ENCODE results near the gene PICALM.
A peak's percentile ranks its signal among the peaks of the same experiment; 100 is the strongest.
"Not testable (repeated sequence)": the region's sequence is repeated elsewhere in the genome, so short reads cannot be mapped to it uniquely, and the experiment has no call there.

The PICALM gene

DNA sequence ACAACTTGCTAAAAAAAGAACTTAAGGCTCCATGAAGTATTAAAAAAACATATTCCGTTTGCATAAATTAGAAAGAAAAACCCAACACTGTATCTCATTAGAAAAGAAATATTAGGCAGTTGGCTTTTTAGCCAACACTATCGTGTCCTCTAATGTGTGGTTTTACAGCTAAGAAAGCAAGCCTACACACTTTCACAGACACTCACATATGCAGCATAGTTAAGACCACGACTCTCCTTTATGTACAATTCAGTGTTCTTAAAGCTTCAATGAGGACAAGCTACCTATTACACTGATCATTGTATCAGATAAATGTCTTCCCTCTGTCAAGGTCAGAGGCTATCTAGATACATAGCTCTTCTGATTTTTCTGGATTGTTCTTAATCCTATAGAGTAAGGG is 80.1 kb downstream of the PICALM start:
- DNase-seq (ENCODE audit: low read depth), result no peak

DNA sequence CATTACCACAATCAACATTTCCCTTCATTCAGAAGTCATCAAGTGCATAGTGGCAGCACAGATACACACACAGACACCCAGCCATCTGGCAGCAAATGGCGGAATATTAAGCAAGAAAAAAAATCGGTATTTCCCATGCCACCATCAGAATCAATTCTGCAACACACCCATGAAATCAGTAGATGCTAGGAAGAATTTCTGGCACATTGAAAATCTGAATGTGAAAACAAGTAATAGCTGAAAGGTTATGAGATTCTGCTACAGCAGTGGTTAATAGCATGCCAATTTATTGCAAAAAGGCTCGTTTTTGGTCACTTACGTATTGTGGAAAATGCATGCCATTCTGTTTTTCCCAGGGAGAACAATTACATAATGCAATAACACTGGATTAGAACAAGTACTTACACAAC is 91.1 kb downstream of the PICALM start:
- DNase-seq (ENCODE audit: low read depth), result no peak

DNA sequence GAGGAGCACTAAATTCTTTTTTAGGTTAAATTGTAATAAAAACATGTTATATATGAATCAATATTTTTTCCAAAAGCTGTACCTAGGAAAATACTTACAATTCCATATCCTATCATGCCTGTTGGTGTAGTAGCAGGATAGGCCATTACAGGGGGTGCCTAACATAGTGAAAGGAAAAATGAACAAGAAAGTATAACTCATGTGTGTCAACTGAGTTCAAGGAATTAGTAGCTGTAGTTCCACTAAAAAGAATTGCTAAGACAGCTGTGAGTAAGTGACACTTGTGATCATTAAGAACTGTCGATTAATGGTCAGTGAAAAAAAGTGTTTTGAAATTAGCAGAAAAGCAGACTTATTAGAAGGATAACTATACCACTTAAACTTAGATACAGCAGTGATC is 92.4 kb downstream of the PICALM start:
- DNase-seq (ENCODE audit: low read depth), result no peak

DNA sequence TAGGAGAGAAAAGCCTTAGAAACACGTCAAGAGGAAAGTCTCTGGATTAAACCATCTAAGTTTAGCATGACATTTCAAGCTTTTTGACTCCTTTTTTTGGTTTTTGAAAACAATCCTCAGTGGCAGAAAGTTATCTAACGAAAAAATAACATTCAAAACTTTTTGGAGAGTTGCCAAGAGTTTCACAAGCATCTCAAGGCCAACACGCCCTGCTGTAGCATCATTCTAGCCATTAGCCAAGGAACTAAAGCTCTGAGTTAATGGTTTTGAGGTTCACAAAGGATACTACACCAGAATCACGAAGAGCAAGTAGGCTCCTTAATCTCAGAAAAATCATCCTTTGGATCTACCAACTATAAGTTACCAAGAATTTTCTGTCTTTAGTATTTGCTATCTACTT is 94.8 kb downstream of the PICALM start:
- peak; percentile 85 for DNase-seq (ENCODE audit: low read depth)

DNA sequence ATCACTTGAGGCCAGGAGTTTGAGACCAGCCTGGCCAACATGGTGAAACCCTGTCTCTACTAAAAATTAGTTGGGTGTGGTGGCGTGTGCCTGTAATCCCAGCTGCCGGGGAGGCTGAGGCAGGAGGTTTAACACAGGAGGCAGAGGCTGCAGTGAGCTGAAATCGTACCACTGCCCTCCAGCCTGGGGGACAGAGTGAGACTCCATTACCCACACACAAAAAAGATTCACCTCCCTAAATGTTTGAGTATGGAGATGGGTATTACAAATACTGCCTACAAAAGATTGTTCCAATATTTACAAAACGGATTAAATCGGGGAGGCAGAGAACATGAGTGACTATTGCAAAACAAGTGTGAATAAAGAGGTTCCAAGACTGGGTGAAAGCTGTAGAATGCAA is 98.3 kb downstream of the PICALM start:
- DNase-seq (ENCODE audit: low read depth), result no peak

DNA sequence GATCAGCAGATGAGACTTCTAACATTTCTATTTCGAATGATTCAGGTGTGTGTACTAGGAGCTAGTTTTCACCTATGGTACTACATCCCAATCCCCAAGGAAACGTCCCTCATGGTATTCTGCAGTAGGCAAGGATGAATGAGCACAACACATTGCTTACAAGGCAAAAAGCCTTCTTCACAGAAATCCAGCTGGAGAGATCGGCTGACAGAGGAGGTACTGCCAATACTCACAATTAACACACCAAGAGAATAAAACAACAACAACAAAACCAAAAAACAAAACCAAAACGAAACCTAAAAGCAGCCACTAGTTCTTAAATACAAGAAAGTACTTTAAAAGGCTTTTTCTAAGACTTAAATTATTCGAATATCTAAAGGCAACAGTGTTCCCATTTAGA is 101.4 kb downstream of the PICALM start:
- no peak for DNase-seq (ENCODE audit: low read depth)

DNA sequence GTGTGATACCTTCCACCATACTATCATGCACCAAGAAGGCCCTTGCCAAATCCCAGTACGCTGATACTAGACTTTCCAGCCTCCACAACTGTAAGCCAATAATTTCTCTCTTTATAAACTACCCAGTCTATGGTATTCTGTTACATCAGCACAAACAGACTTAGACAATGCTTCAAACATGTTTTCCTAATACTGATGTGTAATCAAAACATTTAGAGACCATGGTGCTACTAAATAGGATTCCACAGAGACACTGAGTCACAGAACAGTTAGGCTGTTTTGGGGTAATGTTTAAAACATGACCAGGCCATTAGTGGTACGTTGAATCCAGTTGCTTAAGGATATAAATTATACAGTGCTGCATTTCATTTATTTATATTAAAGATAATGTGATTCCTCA is 103.7 kb downstream of the PICALM start:
- DNase-seq (ENCODE audit: low read depth), result peak; percentile 73

DNA sequence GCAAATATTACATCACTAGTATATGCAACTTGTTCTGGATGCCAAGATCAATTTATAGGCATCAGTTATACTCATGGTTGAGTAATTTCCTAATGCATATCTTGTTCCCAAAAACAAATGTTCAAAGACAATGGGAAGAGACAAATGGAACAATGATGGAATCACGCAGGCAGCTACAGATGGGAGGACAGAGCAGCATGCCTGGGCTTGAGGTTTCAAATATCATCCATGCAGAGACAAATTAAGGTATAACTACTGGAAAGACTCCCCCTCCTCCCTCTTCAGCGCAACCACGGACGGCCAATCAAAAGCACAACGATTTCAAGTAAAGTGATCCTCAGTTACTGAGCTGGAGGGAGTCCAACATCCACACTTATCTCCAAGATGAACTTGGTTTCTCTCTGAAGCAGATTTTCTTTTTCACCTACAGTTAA is 106.9 kb downstream of the PICALM start:
- peak; percentile 76 for DNase-seq (ENCODE audit: low read depth)

DNA sequence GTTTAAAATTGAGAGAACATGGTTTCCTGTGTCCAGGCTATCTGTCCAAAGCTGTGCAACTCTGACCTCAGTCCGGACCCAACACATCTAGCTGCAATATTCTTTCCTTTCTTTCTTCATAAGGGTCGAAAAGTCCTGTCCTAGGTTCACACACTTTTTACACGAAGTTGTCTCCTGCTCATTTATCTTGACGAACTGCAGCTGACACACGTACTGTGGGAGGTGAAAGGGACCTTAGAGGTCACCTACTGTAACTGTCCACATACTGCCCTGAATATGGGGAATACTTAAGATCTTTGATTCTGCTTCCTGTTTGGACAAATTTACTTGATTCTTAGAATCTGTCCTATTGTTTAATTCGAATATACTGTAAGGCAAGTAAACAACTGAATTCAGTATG is 107.8 kb downstream of the PICALM start:
- DNase-seq (ENCODE audit: low read depth), result no peak

DNA sequence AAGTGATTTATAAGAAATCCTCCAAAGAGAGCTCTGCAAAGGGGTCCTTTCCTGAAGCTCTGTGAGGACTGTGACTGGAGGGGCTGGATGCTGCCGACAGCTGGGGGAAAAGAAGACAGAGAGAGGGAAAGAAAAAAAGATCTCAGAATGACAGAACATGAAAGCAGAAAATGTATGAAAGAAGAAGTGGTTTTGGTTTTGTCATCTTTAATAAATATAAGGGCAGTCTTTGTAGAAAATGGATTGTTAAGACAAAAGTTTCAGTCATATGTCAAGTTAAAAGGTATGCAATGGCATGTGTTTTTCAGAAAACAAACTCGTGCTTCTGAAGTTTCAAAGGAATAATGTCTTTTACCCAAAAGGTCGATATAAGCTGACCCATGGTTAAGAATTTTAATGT is 108.2 kb downstream of the PICALM start:
- no peak for DNase-seq (ENCODE audit: low read depth)

DNA sequence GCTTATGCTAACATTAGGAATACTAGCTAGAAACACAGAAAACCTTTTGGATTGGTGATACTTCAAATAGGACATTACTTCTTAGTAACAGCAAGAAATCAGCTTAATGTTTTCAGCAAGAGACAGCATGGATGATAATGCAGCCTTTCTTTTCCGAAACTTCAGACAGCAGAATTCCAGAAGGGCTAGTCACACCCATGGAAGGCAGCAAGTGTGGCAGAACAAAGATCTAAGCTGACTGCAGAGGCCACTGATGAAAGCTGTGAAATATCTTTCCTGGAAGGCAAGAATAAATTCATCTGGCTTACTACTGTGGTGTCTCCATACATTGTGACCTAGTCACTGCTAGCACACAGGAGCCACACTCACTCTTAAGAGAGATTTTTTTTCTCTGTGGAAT is 113.4 kb downstream of the PICALM start:
- DNase-seq (ENCODE audit: low read depth), result peak; percentile 79

DNA sequence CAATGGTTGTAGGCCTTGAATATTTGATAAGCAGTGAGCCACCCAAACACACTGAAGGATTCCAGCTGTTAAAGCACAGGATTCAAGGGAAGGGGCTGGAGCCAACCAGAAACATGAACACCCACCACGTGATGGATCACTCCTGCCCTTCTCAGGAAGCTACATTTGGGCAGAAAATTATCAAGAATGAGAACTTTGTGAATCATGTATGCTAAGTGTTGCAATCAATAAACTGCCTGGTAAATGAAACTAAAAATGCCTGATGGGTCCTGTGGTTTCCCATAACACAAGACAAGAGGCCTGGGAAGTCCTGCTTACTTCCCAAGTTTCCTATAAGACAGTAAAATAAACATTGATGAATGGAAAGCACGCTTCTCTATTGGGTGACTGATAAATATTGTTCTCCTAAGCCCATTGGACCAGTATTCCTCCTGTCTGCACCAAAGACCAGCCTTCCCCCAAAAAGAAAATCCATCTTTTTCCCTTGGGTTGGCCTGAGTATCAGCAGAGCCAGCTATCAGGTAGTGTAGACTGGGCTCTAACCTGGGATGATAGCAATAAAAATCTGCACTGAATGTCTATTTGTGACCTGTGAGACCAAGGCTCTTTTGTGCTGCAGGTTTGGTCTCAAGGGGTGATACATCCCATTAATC is 115.3 kb downstream of the PICALM start:
- peak; percentile 84 for DNase-seq (ENCODE audit: low read depth)

DNA sequence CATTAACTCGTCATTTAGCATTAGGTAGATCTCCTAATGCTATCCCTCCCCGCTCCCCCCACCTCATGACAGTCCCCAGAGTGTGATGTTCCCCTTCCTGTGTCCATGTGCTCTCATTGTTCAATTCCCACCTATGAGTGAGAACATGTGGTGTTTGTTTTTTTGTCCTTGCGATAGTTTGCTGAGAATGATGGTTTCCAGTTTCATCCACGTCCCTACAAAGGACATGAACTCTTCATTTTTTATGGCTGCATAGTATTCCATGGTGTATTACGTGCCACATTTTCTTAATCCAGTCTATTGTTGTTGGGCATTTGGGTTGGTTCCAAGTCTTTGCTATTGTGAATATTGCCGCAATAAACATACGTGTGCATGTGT is 116.8 kb downstream of the PICALM start:
- not testable (repeated sequence) for DNase-seq (ENCODE audit: low read depth)

DNA sequence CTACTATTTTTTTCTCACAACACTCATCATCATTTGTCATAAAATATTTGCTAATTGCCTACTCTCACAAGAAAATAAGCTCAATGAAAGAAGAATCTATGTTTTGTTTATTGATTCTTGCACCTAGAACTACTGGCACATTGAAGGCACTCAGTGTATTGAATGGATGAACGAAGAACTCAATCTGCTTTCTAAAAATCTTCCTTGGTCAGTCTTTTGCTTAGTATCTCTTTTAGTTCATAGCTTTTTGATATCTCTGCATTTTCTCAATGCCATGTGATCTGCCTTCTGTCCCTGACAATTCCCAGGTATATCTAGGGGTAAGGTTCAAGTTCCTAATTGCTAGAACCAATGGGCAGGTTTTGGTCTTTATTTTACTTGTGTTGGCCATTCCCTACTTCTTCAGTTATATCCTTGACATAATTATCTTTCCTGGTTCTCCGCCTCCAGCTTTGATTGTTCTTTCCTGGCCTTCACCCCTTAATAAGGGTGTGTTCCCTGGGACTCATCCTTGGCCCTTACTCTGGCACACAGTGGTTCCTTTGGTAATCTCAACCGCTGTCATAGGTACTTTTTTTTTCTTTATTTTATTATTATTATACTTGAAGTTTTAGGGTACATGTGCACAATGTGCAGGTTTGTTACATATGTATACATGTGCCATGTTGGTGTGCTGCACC is 117.3 kb downstream of the PICALM start:
- DNase-seq (ENCODE audit: low read depth), result no peak

DNA sequence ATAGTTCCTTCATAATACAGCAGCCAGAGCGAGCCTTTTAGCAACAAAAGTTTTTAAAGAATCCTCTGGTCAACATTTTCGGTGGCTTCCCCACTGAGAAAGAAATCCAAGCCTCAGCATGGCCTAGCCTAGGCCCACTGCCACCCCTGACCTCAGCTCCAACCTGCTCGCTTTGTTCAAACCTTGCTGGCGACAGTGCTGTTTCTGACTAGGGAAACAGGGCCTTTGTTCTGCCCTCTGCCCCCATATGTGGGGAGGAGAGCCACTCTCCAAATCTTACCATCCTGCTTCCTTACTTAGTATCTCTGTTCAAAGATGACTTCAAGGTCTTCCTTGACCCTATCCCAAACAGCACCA is 117.9 kb downstream of the PICALM start:
- no peak for DNase-seq (ENCODE audit: low read depth)

DNA sequence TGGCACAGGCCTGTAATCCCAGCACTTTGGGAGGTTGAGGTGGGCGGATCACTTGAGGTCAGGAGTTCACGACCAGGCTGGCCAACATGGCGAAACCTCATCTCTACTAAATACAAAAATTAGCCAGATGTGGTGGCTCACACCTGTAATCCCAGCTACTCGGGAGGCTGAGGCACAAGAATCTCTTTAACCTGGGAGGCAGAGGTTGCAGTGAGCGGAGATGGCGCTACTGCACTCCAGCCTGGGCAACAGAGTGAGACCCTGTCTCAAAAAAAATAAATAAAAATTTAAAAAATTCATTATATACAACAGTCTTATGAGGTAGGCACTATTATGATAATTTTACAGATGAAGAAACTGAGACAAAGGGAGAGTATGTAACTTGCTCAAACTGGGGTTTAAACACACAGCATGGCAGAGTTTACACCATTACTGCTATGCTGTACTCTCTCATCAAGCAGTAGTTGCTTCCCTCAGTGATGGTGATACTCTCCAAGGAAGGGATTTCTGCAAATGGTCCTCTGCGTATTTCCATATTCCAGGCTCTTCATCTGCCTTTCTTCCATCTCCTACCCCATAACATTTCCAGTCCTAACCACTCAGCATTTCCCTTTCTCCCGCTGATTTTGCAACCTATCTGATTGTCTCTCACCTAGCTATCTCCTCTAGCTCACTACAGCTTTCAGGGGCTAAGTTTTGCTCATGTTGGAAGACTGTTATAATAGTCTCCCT is 118.4 kb downstream of the PICALM start:
- DNase-seq (ENCODE audit: low read depth), result no peak

DNA sequence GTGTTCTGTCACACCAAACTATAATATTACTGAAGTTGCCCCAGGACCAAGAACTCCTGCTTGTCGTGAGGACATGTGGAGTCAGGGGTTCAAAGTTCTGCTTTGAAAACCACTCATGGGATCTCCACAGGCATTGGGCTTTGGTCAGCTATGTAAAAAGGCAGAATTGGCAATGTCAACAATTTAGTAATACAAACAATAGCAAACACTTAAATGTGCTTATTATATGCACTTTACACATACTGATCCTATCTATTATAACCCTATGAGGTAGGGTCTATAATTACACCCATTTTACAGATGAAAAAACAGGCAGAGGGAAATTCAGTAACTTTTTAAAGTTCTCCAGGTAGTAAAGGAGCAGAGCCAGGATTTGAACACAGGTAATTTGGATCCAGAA is 119.1 kb downstream of the PICALM start:
- DNase-seq (ENCODE audit: low read depth), result no peak

DNA sequence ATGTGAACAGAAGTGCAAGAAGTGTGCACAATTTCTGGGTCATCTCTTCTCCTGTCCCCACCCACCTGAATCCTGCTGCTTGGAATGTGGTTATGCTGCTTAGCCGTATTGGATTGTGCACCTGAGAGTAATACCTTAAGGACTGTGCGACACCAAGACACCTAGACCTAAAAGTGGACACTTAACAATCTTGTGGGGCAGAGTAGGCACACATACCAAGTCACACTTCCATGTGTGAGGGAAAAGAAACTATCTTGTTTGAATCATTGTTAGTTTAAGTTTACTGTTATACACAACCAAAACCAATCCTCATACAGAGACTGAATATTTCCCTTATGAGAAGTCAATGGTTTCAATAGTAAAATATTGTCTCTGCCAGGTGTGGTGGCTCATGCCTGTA is 120.0 kb downstream of the PICALM start:
- no peak for DNase-seq (ENCODE audit: low read depth)

DNA sequence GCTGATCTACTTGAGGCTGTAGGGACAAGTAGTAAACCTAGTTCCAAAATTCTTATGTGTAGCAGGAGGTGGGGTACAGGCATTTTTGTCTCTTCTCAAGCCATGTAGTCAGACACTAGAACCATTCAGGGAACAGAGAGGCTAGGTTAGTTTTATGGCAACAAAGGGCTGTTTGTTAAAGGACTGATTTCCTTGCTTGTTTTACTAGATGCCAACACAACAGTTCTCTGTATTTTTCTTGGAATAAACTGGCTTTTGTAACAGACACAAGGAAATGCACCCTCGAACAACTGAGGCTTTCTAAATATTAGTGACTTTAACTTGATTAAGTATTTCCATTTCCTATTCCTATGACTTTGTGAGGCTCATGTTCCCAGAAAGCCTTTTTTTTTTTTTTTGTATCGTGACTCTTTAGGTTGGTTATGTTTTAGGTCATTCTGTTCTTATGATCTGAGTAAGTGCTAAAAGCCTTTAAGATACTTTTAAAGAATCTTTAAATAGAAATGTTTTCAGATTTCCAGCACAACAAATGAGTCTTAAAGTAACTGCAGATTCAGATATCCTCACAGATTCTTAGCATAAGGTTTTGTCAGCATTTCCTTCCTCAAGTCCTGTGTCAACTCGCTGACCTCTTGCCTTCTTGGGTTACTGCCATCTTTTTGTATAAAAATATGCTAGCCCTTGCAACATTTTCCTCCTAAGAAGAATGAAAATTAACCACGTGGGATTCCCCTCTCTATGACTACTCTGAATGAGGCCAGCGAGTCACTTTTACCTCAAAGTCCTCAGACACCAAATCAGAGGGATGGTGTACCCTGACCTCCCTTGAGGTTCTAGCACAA is 121.2 kb downstream of the PICALM start:
- peak; percentile 95 for DNase-seq (ENCODE audit: low read depth)

DNA sequence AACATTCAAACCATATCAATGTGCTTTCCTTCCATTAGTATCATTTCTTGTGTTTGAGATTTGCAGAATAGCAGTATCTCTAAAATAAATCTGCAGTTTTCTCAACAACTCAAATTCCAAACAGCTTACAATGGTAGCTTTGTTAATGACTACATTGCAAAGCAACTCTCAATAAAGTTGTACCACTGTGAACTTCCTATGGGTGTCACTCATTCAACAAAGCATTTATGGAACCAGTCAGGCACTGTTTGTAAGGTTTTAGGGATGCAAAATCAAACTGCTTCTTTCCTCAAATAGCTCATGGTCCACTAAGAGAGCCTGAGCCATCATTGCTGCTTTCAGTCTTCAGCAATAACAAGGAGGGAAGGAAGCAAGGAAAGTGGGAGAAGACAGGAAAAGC is 122.7 kb downstream of the PICALM start:
- peak; percentile 37 for DNase-seq (ENCODE audit: low read depth)

DNA sequence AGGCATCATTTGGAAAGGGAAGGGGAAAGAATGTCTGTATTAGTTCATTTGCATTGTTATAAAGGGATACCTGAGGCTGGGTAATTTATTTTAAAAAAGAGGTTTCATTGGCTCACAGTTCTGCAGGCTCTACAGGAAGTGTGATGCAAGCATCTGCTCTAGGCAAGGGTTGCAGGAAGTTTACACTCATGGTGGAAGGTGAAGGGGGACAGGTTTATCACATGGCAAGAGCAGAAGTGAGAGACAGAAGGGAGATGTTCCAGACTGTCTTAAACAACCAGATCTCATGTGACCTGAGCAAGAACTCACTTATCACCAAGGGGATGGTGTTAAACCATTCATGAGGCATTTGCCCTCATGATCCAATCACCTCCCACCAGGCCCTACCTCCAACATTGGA is 123.1 kb downstream of the PICALM start:
- DNase-seq (ENCODE audit: low read depth), result no peak

DNA sequence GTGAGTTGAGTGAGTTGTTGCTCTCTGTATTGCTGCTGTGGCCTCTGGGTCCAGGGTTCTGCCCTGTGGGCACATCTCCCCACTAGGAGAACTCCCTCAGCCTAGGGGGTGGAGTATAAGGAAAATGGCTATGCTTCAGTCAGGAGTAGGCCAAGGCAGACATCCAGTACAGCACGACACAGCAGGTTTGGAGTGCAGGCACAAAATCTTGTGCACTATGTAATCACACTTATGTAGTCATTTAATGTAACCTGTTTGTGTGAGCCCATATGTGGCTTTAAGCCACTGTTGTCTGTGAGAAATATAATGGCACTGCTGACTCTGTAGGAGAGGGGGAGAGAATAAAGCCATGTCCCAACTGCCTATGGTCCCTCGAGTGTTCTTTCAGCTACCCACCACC is 123.6 kb downstream of the PICALM start:
- no peak for DNase-seq (ENCODE audit: low read depth)
